GM18517 (cell line): ENCODE data around the gene TM4SF1.

Experiments
- ATAC-seq: cut with Tn5 transposase; IDR thresholded peaks from one replicate; pipeline ENCODE4 v1.9.1; 2021; ENCODE audit warnings: mild to moderate bottlenecking, moderate library complexity; ENCODE audit not compliant: unreplicated experiment

Gene TM4SF1

DNA sequence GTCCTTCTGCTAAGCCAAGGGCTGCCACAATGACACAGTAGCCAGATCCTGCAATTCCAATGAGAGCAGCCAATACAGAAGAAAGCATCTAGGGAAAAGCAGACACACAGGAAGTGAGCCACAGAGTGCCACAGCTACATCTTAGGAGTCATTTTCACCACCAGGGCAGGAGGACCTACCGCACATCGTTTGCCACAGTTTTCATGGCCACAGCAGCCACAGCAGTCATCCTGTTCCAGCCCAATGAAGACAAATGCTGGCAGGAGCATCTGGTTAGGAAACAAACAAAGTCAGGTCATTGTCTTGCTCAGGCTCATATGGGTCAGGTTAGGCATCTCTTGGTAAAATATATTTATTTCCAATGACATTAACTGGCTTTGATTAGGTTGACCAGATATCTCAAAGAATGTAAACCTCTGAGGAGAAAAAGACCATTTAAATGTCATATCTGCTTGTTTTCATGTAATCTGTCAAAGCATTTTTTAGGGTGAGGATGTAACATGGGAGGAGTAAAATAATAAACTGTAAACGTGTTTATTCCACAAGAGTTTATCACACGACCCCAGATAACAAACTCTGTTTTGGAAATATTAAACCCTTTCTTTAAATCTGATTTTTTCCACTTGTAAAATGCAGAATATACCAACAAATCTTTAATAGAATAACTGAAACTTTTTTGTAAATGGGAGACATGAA, 1.8 kb downstream of the TM4SF1 start:
- no peak for ATAC-seq

DNA sequence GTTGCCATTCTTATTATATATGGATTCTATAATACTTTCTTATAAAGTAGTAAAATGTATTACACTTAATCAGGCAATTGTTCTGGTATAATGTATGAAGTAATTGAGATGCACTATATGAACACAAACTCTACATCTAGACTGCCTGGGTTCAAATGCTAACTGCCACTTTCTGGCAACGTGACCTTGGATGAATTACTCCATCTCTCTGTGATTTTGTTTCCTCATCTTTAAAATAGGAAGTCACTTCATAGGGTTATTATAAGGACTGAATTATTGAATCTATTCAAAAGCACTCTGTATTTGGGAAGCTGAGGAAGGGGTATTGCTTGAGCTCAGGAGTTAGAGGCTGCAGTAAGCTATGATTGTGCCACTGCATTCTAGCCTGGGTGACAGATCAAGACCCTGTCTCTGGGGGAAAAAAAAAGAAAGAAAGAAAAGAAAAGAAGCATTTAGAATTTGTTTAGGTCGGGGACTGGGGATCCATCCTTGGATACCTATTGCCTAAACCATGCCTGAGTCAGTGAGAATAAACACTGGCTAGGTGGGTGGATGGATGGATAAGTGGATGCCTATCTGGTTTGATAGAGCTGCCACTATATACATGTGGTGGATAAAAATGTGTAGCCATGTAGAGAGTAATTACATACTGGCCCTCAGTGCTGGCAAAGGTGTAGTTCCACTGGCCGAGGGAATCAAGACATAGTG, 2.5 kb downstream of the TM4SF1 start:
- ATAC-seq: no peak

GRCh38 chr3:149374391-149374790, 3.1 kb downstream of the TM4SF1 start:
- no peak for ATAC-seq

DNA sequence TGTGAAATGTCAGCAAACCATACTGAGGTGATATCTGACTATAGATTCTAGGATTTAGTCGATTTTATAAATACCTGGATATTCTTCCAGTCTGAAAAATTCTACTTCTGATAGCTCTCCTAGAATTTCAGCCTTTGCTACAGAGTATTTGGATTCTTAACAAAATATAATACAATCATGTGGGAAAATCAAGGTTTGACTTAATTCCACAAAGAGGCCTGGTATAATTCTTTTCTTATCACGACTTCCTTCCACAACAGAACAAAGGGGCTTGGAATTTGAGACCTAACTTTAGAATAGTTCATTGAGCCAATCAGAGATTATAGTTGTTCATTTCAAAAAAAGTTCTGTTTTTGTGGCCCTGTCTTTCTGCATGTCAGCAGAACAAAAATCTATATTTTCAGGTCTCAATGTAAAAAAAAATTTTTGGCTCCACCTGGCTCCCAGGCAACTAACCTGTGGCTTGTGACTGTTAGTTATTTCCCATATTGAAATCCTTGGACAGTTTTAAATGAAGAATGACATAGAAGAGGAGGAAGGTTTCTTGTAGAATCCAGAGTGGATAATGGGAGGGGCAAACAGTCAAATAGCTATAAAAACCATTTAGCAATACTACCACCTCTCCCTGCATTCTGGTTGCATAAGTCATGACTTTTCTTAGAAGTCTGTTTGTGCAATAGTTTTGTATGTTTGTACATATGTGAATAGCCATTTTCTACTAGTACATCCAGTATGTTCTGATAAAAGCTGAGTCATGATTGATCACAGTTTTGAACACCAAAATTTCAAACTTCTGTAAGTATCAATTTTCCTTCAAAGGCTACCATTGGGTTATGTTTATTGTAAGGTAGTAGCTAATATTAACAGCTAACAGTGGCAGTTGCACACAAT, 4.0 kb downstream of the TM4SF1 start:
- no peak for ATAC-seq

DNA sequence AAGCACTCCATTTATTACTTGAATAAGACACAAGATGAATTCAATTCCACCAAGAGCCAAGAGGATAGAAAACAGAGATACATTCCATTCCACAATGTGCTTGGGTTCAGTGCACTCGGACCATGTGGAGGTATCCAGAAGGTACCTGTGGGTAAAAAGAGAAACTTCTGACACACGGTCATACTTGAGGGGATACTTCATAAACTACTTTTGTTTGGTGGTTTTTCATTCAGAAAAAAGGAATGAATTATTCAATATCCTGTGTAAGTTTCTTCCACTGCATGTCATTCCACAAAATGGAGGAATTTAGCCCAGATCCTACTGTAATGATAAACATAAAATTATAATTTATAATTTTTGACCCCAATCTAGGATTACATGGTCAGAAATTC, 5.7 kb downstream of the TM4SF1 start:
- ATAC-seq: no peak

DNA sequence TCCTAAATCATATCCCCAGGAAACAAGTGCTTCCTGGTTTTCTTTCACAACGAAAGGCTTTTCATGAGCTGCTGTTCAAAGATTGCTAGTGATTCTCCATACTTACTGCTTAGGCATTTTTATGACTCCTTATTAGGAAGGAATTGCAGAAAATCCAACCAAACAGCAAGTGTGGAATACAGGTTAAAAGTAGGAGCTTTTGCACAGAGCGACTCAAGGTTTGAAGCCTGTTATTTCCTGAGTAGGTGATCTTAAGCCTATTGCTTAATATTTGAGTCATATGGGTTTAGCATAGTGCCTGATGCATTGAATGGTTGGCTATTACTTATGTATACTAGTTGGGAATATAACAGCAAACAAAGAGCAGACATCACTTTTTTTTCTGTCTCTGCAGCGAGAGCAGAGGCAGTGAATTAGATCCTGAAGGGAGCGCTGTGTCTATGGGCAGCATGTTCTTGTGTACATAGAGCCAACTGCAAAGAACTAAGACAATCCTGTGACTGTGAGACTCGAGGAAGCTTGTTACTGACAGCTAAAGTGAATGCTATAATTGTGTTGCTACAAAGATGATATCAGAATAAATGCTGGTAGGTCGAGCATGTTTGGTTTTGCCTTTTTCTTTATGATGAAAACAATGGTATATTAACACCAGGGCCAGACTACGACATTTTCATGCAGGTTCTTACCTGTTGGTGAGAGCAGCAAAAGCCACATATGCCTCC, 6.3 kb downstream of the TM4SF1 start:
- ATAC-seq: no peak

GRCh38 chr3:149369991-149370866, 7.2 kb downstream of the TM4SF1 start:
- ATAC-seq: no peak

DNA sequence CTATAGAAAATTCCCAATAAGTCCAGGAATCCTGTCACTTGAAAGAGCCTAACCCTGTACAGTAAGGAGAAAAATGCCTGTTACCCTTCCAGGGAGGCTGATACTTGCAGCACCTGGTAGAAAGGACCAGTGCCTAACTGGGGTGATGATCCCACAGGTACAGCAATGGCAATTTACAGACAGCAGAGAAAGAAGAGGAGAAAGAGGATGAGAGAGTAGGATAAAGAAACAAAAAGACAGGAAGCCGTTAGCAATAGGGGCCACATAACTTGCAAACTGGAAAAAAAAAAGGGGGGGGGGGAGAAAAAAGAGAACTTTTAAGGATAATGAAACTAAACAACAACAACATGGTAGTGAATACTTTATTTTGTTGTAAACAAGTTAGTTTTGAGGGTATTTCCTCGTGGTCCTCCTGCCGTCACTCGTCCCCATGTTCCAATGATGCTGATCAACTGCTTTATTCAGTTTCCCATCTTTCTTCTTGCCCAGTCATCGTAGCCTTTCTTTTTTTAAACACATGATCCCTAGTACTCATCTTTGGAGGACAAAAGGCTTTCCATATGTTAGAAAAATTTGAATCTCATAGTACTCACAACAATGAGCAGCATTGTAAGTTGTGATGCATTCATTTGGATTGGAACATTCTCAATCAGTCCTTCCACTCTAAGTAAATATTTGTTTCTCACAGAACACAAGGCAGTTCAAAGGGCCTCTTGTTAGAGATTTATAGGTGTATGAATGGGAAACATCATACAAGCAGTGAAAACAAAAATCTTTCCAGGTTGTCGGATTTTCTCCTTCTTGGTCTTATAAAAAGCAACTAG, 8.6 kb downstream of the TM4SF1 start:
- no peak for ATAC-seq

DNA sequence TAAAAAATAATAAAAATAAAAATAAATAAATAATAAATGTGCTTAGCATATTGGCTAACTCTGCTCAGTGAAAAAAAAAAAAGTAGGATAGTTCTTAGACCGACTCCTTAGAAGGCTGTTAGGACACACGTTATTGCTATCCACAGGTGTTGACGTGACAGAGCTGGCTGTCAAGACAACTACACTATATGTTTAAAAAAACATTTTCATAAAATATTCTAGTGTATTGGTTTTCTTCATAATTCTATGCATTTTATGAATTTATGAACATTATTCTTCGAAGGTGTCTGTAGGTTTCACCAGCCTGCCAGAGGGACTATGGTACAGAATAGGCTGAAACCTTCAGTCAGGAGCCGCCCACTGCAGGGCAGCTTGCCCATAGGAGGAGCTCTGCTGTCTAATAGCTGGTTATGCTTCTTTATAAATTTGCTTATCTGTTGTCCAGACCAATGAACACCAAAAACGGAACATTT, 9.2 kb downstream of the TM4SF1 start:
- no peak for ATAC-seq

GRCh38 chr3:149366941-149367840, 10.3 kb downstream of the TM4SF1 start:
- ATAC-seq: no peak

- ATAC-seq: no peak
Measured at GRCh38 chr3:149366031-149366430, 11.4 kb downstream of the TM4SF1 start.

- ATAC-seq: no peak
Measured at GRCh38 chr3:149364624-149365023, 12.8 kb downstream of the TM4SF1 start.

DNA sequence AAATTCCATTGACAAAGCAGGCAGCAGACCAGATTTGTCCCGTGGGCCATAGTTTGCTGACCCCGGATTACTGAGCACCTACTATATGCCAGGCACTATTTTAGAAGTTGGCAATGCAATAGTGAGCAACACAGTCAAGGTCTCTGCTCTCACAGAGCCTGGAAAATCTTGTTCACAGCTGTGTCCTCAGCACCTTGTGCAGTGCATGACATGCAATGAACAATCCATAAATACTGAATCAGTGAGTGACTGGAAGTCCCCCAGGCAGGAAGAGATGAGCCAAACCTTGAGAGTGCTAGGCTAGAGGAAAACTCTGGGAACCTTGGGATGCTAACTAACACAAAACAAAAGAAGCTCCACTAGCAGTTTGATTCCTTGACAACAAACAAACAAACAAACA, 14.4 kb downstream of the TM4SF1 start:
- ATAC-seq: no peak

DNA sequence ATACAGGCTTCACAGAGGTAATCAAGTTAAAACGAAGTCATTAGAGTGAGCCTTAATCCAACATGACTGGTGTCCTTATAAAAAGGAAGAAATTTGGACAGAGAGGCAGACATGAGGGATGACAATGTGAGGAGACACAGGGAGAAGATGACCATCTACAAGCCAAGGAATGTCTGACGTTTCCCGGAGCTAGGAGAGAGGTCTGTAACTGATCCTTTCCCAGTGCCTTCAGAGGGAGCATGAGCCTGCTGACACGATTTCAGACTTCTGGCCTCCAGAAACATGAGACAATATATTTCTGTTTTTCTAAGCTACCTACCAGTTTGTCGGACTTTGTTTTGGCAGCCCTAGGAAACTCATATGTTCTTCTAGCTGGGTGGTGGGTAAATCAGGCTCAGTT, 15.1 kb downstream of the TM4SF1 start:
- no peak for ATAC-seq

DNA sequence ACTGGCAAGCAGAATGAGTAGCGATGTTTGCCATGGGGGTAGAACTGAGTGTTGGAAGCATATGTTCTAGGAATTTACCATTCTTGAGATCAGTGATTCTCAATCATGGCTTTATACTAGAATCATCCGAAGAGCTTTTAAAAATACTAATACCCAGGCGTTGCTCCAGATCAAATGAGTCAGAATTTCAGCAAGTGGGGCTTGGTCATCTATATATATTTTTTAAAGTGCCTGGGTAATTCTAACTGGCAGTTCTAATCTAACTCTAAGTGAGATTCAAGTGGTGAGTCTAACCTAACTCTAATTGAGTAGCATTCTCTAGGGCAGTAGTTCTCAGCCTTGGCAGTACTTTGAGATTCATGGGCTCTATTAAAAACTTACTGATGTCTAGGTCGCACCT, 20.8 kb downstream of the TM4SF1 start:
- no peak for ATAC-seq

DNA sequence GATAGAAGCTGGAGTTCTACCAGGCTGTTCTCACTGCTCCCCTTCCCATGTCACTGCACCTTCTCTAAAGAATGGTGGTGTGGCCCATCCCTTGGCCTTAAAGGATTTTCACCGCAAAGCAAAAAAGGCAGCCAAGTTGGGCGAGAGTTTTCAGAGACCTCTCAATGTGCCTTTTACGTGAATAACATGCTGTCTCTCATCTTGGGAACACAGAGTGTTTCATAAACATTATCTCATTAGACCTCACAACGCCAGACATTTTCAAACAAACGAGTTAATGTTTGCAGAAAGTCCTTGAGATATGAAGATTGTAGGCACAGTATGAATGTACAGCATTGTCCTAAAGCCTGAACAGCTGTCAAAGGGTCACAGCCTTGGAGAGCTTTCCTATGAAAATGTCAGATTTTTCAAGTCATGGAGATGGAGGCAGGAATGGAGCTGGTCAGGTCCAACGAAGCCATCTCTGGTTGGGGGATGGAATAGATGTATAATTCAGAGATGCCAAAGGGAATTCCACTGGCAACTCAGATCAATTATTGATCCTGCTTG, 21.3 kb downstream of the TM4SF1 start:
- no peak for ATAC-seq

DNA sequence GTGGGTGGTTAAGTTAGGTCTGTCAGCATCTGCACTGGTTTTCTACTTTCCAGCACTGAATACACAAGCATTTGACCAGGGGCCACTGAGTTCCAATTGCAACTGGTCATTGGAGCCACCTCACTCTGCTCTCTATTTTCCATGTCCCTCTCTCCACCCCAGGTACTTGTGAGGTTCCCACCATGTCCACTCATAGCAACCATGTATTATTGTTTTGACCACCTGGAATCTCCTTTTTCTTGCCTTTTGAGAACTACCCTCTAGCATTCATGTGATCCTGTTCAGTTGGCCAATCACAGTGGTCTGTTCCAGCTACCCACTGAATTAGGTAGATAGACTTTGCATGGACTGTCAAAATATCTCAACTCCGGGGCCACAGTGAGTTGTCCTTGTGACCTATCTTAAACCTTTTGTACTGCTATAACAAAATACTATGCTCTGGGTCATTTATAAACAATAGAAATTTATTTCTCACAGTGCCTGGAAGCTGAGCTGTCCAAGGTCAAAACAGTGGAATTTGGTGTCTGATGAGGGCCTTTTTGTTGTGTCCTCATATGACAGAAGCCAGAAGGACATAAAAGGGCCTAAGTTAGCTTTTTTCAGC, 23.8 kb downstream of the TM4SF1 start:
- ATAC-seq: no peak
